Parathyroid adenoma (tissue), 2 donors: ENCODE results near the gene SLC1A4.

Experiments used
- H2AFZ ChIP-seq: fragments of 300-600 bp; sonication (generic); one replicate; pipeline ENCODE4 v1.7.0; 2017; ENCODE audit warnings: antibody characterized with exemption, mild to moderate bottlenecking
- H3K27ac ChIP-seq: fragments of 300-600 bp; sonication (generic); one replicate; pipeline ENCODE4 v1.7.0; 2017
- H3K27me3 ChIP-seq: fragments of 300-600 bp; sonication (generic); one replicate; pipeline ENCODE4 v1.7.0; 2017; ENCODE audit warnings: low read length; ENCODE audit not compliant: control insufficient read depth, insufficient read depth
- H3K36me3 ChIP-seq: fragments of 300-600 bp; sonication (generic); one replicate; pipeline ENCODE4 v1.7.0; 2017; ENCODE audit warnings: low read length; ENCODE audit not compliant: control insufficient read depth, insufficient read depth
- H3K4me1 ChIP-seq: fragments of 300-600 bp; sonication (generic); one replicate; pipeline ENCODE4 v1.7.0; 2017; ENCODE audit warnings: control low read depth
- H3K4me2 ChIP-seq: fragments of 300-600 bp; sonication (generic); one replicate; pipeline ENCODE4 v1.7.0; 2017; ENCODE audit warnings: low read length
- H3K4me3 ChIP-seq: fragments of 300-600 bp; sonication (generic); one replicate; pipeline ENCODE4 v1.7.0; 2017; ENCODE audit warnings: low read depth, low read length
- H3K79me2 ChIP-seq: fragments of 300-600 bp; sonication (generic); one replicate; pipeline ENCODE4 v1.7.0; 2017; ENCODE audit warnings: control low read depth
- H3K9ac ChIP-seq: fragments of 300-600 bp; sonication (generic); one replicate; pipeline ENCODE4 v1.7.0; 2017; ENCODE audit warnings: mild to moderate bottlenecking
- H3K9me3 ChIP-seq: fragments of 300-600 bp; sonication (generic); one replicate; pipeline ENCODE4 v1.7.0; 2017; ENCODE audit warnings: low read length; ENCODE audit not compliant: control insufficient read depth
- CTCF ChIP-seq: fragments of 300-600 bp; sonication (generic); IDR thresholded peaks from one replicate; pipeline ENCODE4 v1.7.0; 2017; ENCODE audit warnings: antibody characterized with exemption, mild to moderate bottlenecking
- donor health status: primary hyperparathyroidism.

The SLC1A4 gene

DNA sequence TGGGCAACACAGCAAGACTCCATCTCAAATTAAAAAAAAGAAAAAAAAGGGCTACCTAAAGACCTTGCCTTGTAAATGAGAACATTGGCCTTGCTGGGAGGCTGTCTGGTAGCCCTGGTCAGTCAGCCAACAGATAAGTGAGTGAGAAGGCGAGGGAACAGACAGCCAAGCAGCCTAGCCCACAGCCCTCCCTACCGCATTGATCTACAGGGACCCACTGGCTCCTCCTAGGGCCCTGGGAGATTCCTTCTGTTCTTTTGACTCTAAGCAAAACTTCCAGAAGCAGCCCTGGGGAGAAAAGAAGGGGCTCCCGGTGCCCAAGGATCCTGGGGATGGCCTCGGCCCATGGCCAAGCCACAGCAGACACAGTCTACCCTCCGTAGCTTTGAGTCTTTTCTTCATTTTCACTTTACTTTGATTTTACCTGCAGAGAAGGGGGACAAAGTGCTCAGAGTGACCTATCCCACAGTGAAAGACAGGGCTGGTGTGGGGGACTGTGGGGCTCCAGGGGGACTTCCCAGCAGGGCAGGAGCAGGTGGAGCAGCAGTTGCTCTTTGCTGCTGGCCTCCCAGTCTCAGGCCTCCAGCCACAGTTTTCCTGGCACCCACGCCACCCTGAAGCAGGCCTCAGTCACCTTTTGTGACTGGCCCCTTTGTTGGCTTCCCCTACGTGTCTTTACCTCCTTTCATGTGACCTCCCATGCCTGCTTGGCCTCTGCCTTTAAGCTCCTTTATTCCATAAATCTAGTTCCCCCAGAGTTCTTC, 72.1 kb downstream of the SLC1A4 start:
- peaks cover 16% of the 10 kb centered on the region for H3K4me1 ChIP-seq
- peaks cover 78% of the 10 kb centered on the region for H3K79me2 ChIP-seq
- H3K4me2 ChIP-seq = no peak overlapping the region
- no peak for TF ChIP-seq CTCF
- H2AFZ ChIP-seq = no peak overlapping the region
- no peak overlapping the region for H3K27ac ChIP-seq
- no peaks in the 10 kb centered on the region for H3K9me3 ChIP-seq
- no peaks in the 10 kb centered on the region for H3K27me3 ChIP-seq
- no peak overlapping the region for H3K9ac ChIP-seq
- no peaks in the 10 kb centered on the region for H3K36me3 ChIP-seq
- H3K4me3 ChIP-seq = no peak overlapping the region

- no peaks in the 10 kb centered on the region for H3K36me3 ChIP-seq
- no peak overlapping the region for H3K9ac ChIP-seq
- H3K4me1 ChIP-seq = peaks cover 16% of the 10 kb centered on the region
- no peak overlapping the region for H2AFZ ChIP-seq
- H3K79me2 ChIP-seq = peaks cover 74% of the 10 kb centered on the region
- no peaks in the 10 kb centered on the region for H3K27me3 ChIP-seq
- H3K4me3 ChIP-seq = no peak overlapping the region
- H3K4me2 ChIP-seq = no peak overlapping the region
- H3K27ac ChIP-seq = no peak overlapping the region
- TF ChIP-seq CTCF = no peak
- no peaks in the 10 kb centered on the region for H3K9me3 ChIP-seq
Observed at GRCh38 chr2:65061910-65062339, 72.7 kb downstream of the SLC1A4 start.

DNA sequence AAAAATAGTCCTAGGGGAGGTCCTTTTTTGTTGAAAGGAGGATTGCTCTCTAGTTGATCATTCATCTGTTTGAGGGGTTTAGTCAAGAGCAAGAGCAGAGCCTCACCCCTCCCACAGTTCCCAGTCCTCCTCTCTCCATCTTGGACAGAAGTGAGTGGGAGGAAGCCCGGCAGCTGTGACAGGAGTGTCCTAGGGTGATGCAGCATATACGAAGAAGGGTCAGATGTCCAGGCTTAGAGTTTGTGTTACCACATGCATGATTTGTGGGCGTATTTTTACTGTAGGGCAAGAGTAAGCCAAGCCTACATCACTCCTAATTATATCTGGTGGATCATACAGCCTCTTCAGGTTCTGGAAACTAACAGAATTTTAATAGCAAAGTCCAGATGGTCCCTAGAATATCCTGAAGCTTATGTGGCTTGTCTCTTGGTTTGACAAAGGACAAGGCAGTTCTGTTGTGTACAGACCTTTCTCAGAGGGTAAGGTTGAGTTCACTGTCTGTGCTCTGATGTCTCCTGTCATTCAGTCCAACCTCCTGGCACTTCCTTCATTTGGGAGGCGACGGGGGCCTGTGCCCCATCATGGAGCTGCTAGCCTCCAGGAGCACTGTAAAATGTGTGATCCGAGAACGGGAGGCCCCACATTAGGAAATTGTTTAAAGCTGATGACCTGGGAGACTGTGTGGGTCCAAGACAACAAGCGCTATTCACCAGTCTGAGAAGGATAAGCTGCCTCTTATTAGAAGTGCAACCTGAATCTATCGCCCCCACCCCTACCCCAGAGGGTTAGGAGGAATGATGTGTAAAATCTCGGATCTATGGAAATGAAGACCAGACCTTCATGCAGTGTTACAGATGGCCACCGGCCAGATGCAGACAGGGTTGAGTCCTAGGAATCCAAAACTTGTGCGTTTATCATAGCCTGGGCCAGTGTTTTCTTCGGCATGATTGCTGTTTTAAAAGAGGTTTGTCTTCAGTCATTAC, 73.9 kb downstream of the SLC1A4 start:
- Histone ChIP-seq H2AFZ (no peak overlapping the region), H3K9me3 (no peaks in the 10 kb centered on the region), H3K79me2 (peaks cover 63% of the 10 kb centered on the region), H3K36me3 (no peaks in the 10 kb centered on the region), H3K4me2 (no peak overlapping the region), H3K4me1 (peaks cover 9% of the 10 kb centered on the region), H3K9ac (no peak overlapping the region), H3K27ac (no peak overlapping the region), H3K4me3 (no peak overlapping the region), H3K27me3 (no peaks in the 10 kb centered on the region)
- TF ChIP-seq CTCF = no peak

DNA sequence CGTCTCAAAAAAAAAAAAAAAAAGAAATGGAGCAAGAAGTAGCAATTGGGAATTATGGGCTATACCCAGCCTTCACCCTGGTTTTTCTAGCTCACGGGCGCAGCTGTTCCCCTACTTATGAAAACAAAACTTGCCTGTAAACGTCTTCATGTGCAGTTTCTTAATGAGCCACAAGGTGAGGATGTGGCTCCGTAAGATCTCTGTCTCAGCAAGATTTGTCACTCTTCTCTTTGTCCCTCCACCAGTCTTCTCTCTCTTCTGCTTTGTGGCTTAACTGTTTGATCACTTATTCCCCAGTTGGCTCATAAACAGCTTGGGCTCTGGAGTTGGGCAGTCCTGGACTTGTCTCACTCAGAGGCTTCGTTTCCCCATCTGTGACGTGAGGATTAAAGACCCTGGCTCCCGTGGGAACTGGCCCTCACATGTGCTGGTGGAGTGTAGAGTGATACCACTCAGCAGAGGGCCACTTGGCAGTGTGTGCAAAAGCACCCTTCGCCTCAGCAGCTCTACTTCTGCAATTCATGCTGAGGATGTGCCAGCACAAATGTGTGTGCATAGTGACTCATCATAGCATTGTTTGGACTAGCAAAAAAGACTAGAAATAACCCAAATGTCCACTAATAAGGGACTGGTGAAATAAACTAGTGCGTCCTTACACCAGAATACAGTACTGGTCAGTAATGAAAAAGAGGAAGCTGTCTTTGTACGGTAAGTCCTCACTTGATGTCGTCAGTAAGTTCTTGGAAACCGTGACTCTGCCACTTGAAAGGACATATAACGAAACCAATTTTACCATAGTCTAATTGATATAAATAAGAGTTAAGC, 75.7 kb downstream of the SLC1A4 start:
- peaks cover 49% of the 10 kb centered on the region for H3K79me2 ChIP-seq
- H2AFZ ChIP-seq = no peak overlapping the region
- no peaks in the 10 kb centered on the region for H3K36me3 ChIP-seq
- no peaks in the 10 kb centered on the region for H3K27me3 ChIP-seq
- no peaks in the 10 kb centered on the region for H3K9me3 ChIP-seq
- H3K4me3 ChIP-seq = no peak overlapping the region
- no peak overlapping the region for H3K9ac ChIP-seq
- peak overlapping the region; percentile 24 for H3K27ac ChIP-seq
- peak; percentile 83 for TF ChIP-seq CTCF
- no peak overlapping the region for H3K4me2 ChIP-seq
- peaks cover 6% of the 10 kb centered on the region for H3K4me1 ChIP-seq
